ENCODE data around the gene SRSF8.
"Not testable (repeated sequence)": the region's sequence is repeated elsewhere in the genome, so short reads cannot be mapped to it uniquely, and the experiment has no call there.

The SRSF8 gene

GRCh38 chr11:95098826-95099225, 32.1 kb downstream of the SRSF8 start:
- H3K36me3 Mint-ChIP-seq, result peaks cover 9% of the 10 kb centered on the region
- H3K4me1 Mint-ChIP-seq (ENCODE audit: low read depth), result peaks cover 34% of the 10 kb centered on the region
- H3K4me3 Mint-ChIP-seq, result no peak overlapping the region
- no peak overlapping the region for H3K27ac Mint-ChIP-seq
- H3K27me3 Mint-ChIP-seq, result no peaks in the 10 kb centered on the region
- H3K9me3 Mint-ChIP-seq (ENCODE audit: low read depth), result no peaks in the 10 kb centered on the region

- Mint-ChIP-seq H3K9me3 (ENCODE audit: low read depth) (no peaks in the 10 kb centered on the region), H3K27ac (no peak overlapping the region), H3K4me1 (ENCODE audit: low read depth) (peaks cover 27% of the 10 kb centered on the region)
Measured at GRCh38 chr11:95100191-95100648, 33.5 kb downstream of the SRSF8 start.

GRCh38 chr11:95100856-95101507, 34.3 kb downstream of the SRSF8 start:
- H3K9me3 Mint-ChIP-seq (ENCODE audit: low read depth), result no peaks in the 10 kb centered on the region

More at GRCh38 chr11:95100191-95100648, 33.5 kb downstream of the SRSF8 start:
- peaks cover 9% of the 10 kb centered on the region for H3K36me3 Mint-ChIP-seq
- H3K27me3 Mint-ChIP-seq, result no peaks in the 10 kb centered on the region
- no peak overlapping the region for H3K4me3 Mint-ChIP-seq

GRCh38 chr11:95101935-95102334, 35.2 kb downstream of the SRSF8 start:
- H3K27ac Mint-ChIP-seq, result no peak overlapping the region
- H3K36me3 Mint-ChIP-seq, result peaks cover 8% of the 10 kb centered on the region
- no peaks in the 10 kb centered on the region for H3K27me3 Mint-ChIP-seq
- no peak overlapping the region for H3K4me3 Mint-ChIP-seq
- peaks cover 17% of the 10 kb centered on the region for H3K4me1 Mint-ChIP-seq (ENCODE audit: low read depth)
- H3K9me3 Mint-ChIP-seq (ENCODE audit: low read depth), result no peaks in the 10 kb centered on the region

More at GRCh38 chr11:95100856-95101507, 34.3 kb downstream of the SRSF8 start:
- no peak overlapping the region for H3K27ac Mint-ChIP-seq
- H3K36me3 Mint-ChIP-seq, result peaks cover 5% of the 10 kb centered on the region
- H3K4me3 Mint-ChIP-seq, result no peak overlapping the region
- H3K27me3 Mint-ChIP-seq, result no peaks in the 10 kb centered on the region
- peaks cover 19% of the 10 kb centered on the region for H3K4me1 Mint-ChIP-seq (ENCODE audit: low read depth)

- H3K27ac Mint-ChIP-seq, result no peak overlapping the region
- H3K9me3 Mint-ChIP-seq (ENCODE audit: low read depth), result no peaks in the 10 kb centered on the region
Measured at GRCh38 chr11:95102733-95103132, 36.0 kb downstream of the SRSF8 start.

GRCh38 chr11:95103701-95104100, 37.0 kb downstream of the SRSF8 start:
- Mint-ChIP-seq H3K9me3 (ENCODE audit: low read depth) (no peaks in the 10 kb centered on the region), H3K36me3 (peaks cover 5% of the 10 kb centered on the region), H3K4me1 (ENCODE audit: low read depth) (peaks cover 7% of the 10 kb centered on the region), H3K27me3 (no peaks in the 10 kb centered on the region), H3K4me3 (no peak overlapping the region), H3K27ac (no peak overlapping the region)

More at GRCh38 chr11:95102733-95103132, 36.0 kb downstream of the SRSF8 start:
- Mint-ChIP-seq H3K36me3 (peaks cover 5% of the 10 kb centered on the region), H3K4me3 (no peak overlapping the region), H3K4me1 (ENCODE audit: low read depth) (peaks cover 11% of the 10 kb centered on the region), H3K27me3 (no peaks in the 10 kb centered on the region)

GRCh38 chr11:95104121-95104830, 37.6 kb downstream of the SRSF8 start:
- peaks cover 5% of the 10 kb centered on the region for H3K36me3 Mint-ChIP-seq
- no peak overlapping the region for H3K4me3 Mint-ChIP-seq
- H3K27ac Mint-ChIP-seq, result no peak overlapping the region
- H3K9me3 Mint-ChIP-seq (ENCODE audit: low read depth), result no peaks in the 10 kb centered on the region
- H3K4me1 Mint-ChIP-seq (ENCODE audit: low read depth), result peaks cover 7% of the 10 kb centered on the region
- no peaks in the 10 kb centered on the region for H3K27me3 Mint-ChIP-seq

GRCh38 chr11:95104856-95105255, 38.1 kb downstream of the SRSF8 start:
- no peaks in the 10 kb centered on the region for H3K9me3 Mint-ChIP-seq (ENCODE audit: low read depth)
- peaks cover 8% of the 10 kb centered on the region for H3K36me3 Mint-ChIP-seq
- no peak overlapping the region for H3K4me3 Mint-ChIP-seq
- no peaks in the 10 kb centered on the region for H3K27me3 Mint-ChIP-seq
- H3K27ac Mint-ChIP-seq, result no peak overlapping the region
- peaks cover 7% of the 10 kb centered on the region for H3K4me1 Mint-ChIP-seq (ENCODE audit: low read depth)

GRCh38 chr11:95108159-95108611, 41.5 kb downstream of the SRSF8 start:
- Mint-ChIP-seq H3K4me1 (ENCODE audit: low read depth) (peaks cover 9% of the 10 kb centered on the region), H3K4me3 (no peak overlapping the region), H3K9me3 (ENCODE audit: low read depth) (peaks cover under 1% of the 10 kb centered on the region), H3K27me3 (no peaks in the 10 kb centered on the region), H3K36me3 (peaks cover 16% of the 10 kb centered on the region), H3K27ac (no peak overlapping the region)

GRCh38 chr11:95108671-95109551, 42.2 kb downstream of the SRSF8 start:
- H3K27ac Mint-ChIP-seq, result no peak overlapping the region
- H3K4me1 Mint-ChIP-seq (ENCODE audit: low read depth), result peaks cover 9% of the 10 kb centered on the region
- peaks cover 3% of the 10 kb centered on the region for H3K9me3 Mint-ChIP-seq (ENCODE audit: low read depth)
- H3K36me3 Mint-ChIP-seq, result peaks cover 23% of the 10 kb centered on the region
- no peak overlapping the region for H3K4me3 Mint-ChIP-seq
- no peaks in the 10 kb centered on the region for H3K27me3 Mint-ChIP-seq

GRCh38 chr11:95111471-95111870, 44.8 kb downstream of the SRSF8 start:
- H3K27ac Mint-ChIP-seq; H3K4me3 Mint-ChIP-seq; H3K27me3 Mint-ChIP-seq; H3K4me1 Mint-ChIP-seq (ENCODE audit: low read depth); H3K9me3 Mint-ChIP-seq (ENCODE audit: low read depth): not testable (repeated sequence)
- peaks cover 22% of the 10 kb centered on the region for H3K36me3 Mint-ChIP-seq

- Mint-ChIP-seq H3K27me3 (no peaks in the 10 kb centered on the region), H3K36me3 (peaks cover 22% of the 10 kb centered on the region), H3K27ac (no peak overlapping the region), H3K9me3 (ENCODE audit: low read depth) (peaks cover 3% of the 10 kb centered on the region), H3K4me3 (no peak overlapping the region), H3K4me1 (ENCODE audit: low read depth) (peaks cover 4% of the 10 kb centered on the region)
Measured at GRCh38 chr11:95111923-95112540, 45.3 kb downstream of the SRSF8 start.

- peaks cover 3% of the 10 kb centered on the region for H3K9me3 Mint-ChIP-seq (ENCODE audit: low read depth)
- peaks cover 18% of the 10 kb centered on the region for H3K36me3 Mint-ChIP-seq
- no peak overlapping the region for H3K4me3 Mint-ChIP-seq
- H3K4me1 Mint-ChIP-seq (ENCODE audit: low read depth), result peaks cover 2% of the 10 kb centered on the region
- no peak overlapping the region for H3K27ac Mint-ChIP-seq
- H3K27me3 Mint-ChIP-seq, result no peaks in the 10 kb centered on the region
Measured at GRCh38 chr11:95115597-95115996, 48.9 kb downstream of the SRSF8 start.

GRCh38 chr11:95119361-95120060, 52.8 kb downstream of the SRSF8 start:
- no peak overlapping the region for H3K27ac Mint-ChIP-seq
- no peaks in the 10 kb centered on the region for H3K27me3 Mint-ChIP-seq
- no peaks in the 10 kb centered on the region for H3K4me1 Mint-ChIP-seq (ENCODE audit: low read depth)
- no peak overlapping the region for H3K4me3 Mint-ChIP-seq
- peaks cover 9% of the 10 kb centered on the region for H3K36me3 Mint-ChIP-seq
- H3K9me3 Mint-ChIP-seq (ENCODE audit: low read depth), result no peaks in the 10 kb centered on the region

Measured in activated naive CD8-positive, alpha-beta T cell (primary cell).